ENCODE data around the gene CHAT. TPM values are rescaled to one million over a fixed set of nuclear protein-coding genes. Genes with fewer than 3 reads are reported as not detected.

Gene CHAT
- total RNA-seq, 2 experiments from 2014 or later: not detected

DNA sequence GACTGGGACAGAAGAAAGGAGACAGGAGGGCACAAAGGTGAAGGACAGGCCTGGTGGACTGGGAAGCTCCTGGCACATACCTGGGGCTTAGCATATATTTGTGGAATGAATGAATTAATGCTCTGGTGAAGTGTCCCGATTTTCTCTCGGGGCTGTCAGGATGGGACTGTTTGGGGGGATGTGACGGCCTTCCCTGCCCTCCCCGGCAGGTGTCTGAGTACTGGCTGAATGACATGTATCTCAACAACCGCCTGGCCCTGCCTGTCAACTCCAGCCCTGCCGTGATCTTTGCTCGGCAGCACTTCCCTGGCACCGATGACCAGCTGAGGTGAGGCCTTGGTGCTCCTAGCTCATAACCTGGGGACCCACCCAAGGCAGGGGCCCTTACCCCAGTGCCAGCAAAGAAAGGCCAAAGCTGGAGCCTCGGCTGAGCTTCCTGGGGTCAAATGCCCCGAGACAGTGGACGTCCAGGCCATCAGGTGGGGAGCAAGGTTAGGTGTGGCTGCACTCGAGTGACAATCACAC is 6.5 kb downstream of the CHAT start:
- CTCF ChIA-PET: no interaction called here
- POLR2A ChIA-PET: no interaction called here
- ATAC-seq (ENCODE audit: poor library complexity) (no peak), DNase-seq (no peak)
- Mint-ChIP-seq H3K27ac (no peak overlapping the region), H3K4me1 (ENCODE audit: low read depth) (no peaks in the 10 kb centered on the region), H3K4me3 (no peak overlapping the region), H3K27me3 (peaks cover 69% of the 10 kb centered on the region), H3K9me3 (no peaks in the 10 kb centered on the region), H3K36me3 (ENCODE audit: low read depth) (no peaks in the 10 kb centered on the region)
- H3K4me3 ChIP-seq (ENCODE audit: low read length): no peak overlapping the region
- H3K4me1 ChIP-seq (ENCODE audit: insufficient read depth, low read length): no peaks in the 10 kb centered on the region
- no peak overlapping the region for H3K27ac ChIP-seq (ENCODE audit: low read depth in 1 of 2, low read length in 2 of 2)
- TF ChIP-seq CTCF (IDR thresholded peaks at IDR 0.05): no peak
- H3K27me3 ChIP-seq (ENCODE audit: control insufficient read depth in 1 of 2, insufficient read depth in 2 of 2, low read length in 2 of 2): peaks cover 16 to 38% of the 10 kb centered on the region in 2 experiments
- H3K9me3 ChIP-seq (ENCODE audit: control insufficient read depth in 1 of 2, insufficient read depth in 1 of 2, low read length in 2 of 2): peaks cover 0 to 11% of the 10 kb centered on the region in 2 experiments
- intact Hi-C loops (cut with DNase I, micrococcal nuclease): no loop called here
- H3K36me3 ChIP-seq (ENCODE audit: insufficient read depth, low read length): no peaks in the 10 kb centered on the region

- DNase-seq (no peak), ATAC-seq (ENCODE audit: poor library complexity) (no peak)
- H3K9me3 ChIP-seq (ENCODE audit: control insufficient read depth in 1 of 2, insufficient read depth in 1 of 2, low read length in 2 of 2): peaks cover 0 to 5% of the 10 kb centered on the region in 2 experiments
- peaks cover 11 to 33% of the 10 kb centered on the region in 2 experiments for H3K27me3 ChIP-seq (ENCODE audit: control insufficient read depth in 1 of 2, insufficient read depth in 2 of 2, low read length in 2 of 2)
- H3K36me3 ChIP-seq (ENCODE audit: insufficient read depth, low read length): no peaks in the 10 kb centered on the region
- H3K27me3 Mint-ChIP-seq: peaks cover 63% of the 10 kb centered on the region
- no peaks in the 10 kb centered on the region for H3K36me3 Mint-ChIP-seq (ENCODE audit: low read depth)
- H3K4me3 ChIP-seq (ENCODE audit: low read length): no peak overlapping the region
- no peak overlapping the region for H3K27ac Mint-ChIP-seq
- TF ChIP-seq CTCF (IDR thresholded peaks at IDR 0.05): no peak
- no peaks in the 10 kb centered on the region for H3K4me1 Mint-ChIP-seq (ENCODE audit: low read depth)
- no peak overlapping the region for H3K4me3 Mint-ChIP-seq
- intact Hi-C loops (cut with DNase I, micrococcal nuclease): no loop called here
- H3K27ac ChIP-seq (ENCODE audit: low read depth in 1 of 2, low read length in 2 of 2): no peak overlapping the region
- ChIA-PET POLR2A (no interaction called here), CTCF (no interaction called here)
- no peaks in the 10 kb centered on the region for H3K9me3 Mint-ChIP-seq
- H3K4me1 ChIP-seq (ENCODE audit: insufficient read depth, low read length): no peaks in the 10 kb centered on the region
These were observed 7.1 kb downstream of the CHAT start for GRCh38 chr10:49620841-49621378.

DNA sequence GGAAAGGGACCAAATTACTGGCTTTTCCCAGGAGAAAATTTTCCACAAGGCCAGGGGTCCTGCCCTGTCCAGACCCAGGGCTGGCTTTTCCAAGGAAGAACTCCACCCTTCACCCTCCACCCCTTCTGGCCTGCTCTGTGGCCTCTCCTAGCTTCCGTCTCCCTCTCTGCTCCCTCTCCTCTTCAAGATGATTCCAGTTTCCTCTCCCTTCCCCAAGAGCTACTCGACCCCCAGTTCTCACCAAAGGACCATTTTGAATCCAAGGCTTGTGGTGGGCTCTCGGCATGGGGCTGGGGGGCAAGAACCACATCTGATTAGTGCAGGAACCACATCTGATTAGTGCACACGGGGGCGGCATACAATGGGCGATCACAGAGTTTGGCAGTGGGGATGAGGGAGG is 7.7 kb downstream of the CHAT start:
- Histone ChIP-seq H3K4me3 (ENCODE audit: low read length) (no peak overlapping the region), H3K36me3 (ENCODE audit: insufficient read depth, low read length) (no peaks in the 10 kb centered on the region), H3K27ac (ENCODE audit: low read depth in 1 of 2, low read length in 2 of 2) (no peak overlapping the region), H3K27me3 (ENCODE audit: control insufficient read depth in 1 of 2, insufficient read depth in 2 of 2, low read length in 2 of 2) (peaks cover 9 to 26% of the 10 kb centered on the region in 2 experiments), H3K9me3 (ENCODE audit: control insufficient read depth in 1 of 2, insufficient read depth in 1 of 2, low read length in 2 of 2) (peaks cover 0 to 3% of the 10 kb centered on the region in 2 experiments), H3K4me1 (ENCODE audit: insufficient read depth, low read length) (no peaks in the 10 kb centered on the region)
- Mint-ChIP-seq H3K36me3 (ENCODE audit: low read depth) (no peaks in the 10 kb centered on the region), H3K27ac (no peak overlapping the region), H3K4me1 (ENCODE audit: low read depth) (no peaks in the 10 kb centered on the region), H3K9me3 (no peaks in the 10 kb centered on the region), H3K4me3 (no peak overlapping the region), H3K27me3 (peaks cover 57% of the 10 kb centered on the region)
- no peak for TF ChIP-seq CTCF (IDR thresholded peaks at IDR 0.05)
- POLR2A ChIA-PET: no interaction called here
- intact Hi-C loops (cut with DNase I, micrococcal nuclease): no loop called here
- DNase-seq (no peak), ATAC-seq (ENCODE audit: poor library complexity) (no peak)
- CTCF ChIA-PET: no interaction called here

Measured in CD4-positive, alpha-beta T cell (primary cell).